SU-DHL-6 (cell line): ENCODE measurements around the gene TRPM3.

Source experiments
- H2AFZ ChIP-seq: fragments of 200-600 bp; sonication (generic); 2 replicates; pipeline ENCODE4 v1.6.1; 2014; ENCODE audit warnings: low read depth, mild to moderate bottlenecking, moderate library complexity, mixed read lengths, antibody characterized with exemption, low read length; ENCODE audit not compliant: severe bottlenecking
- H3F3A ChIP-seq: fragments of 200-600 bp; shearing (Covaris generic); 2 replicates; pipeline ENCODE4 v1.6.0; 2016; ENCODE audit warnings: antibody characterized with exemption, mild to moderate bottlenecking; ENCODE audit not compliant: insufficient read depth
- H3K27ac ChIP-seq: fragments of 200-600 bp; sonication (generic); 2 replicates; pipeline ENCODE4 v1.5.1; 2016; ENCODE audit warnings: low read depth, mild to moderate bottlenecking, low read length, moderate library complexity, mixed read lengths
- H3K27me3 ChIP-seq: fragments of 200-600 bp; sonication (generic), shearing (Covaris generic); 2 replicates; pipeline ENCODE4 v1.6.0; 2014; ENCODE audit warnings: mild to moderate bottlenecking, low read length
- H3K36me3 ChIP-seq: fragments of 200-600 bp; sonication (generic); 2 replicates; pipeline ENCODE4 v1.6.1; 2014; ENCODE audit warnings: mild to moderate bottlenecking, low read length, mixed read lengths
- H3K4me2 ChIP-seq: fragments of 300-600, 200-600 bp; shearing (Covaris generic), sonication (generic); 2 replicates; pipeline ENCODE4 v1.6.0; 2014; ENCODE audit warnings: low read length, low read depth, mild to moderate bottlenecking; ENCODE audit not compliant: poor library complexity, severe bottlenecking
- H3K4me3 ChIP-seq: fragments of 200-600 bp; sonication (generic); 2 replicates; pipeline ENCODE4 v1.5.1; 2014; ENCODE audit warnings: antibody characterized with exemption, low read length, mild to moderate bottlenecking, mixed read lengths; ENCODE audit not compliant: insufficient read depth, poor library complexity, severe bottlenecking
- H3K79me2 ChIP-seq: fragments of 200-600 bp; sonication (generic); 2 replicates; pipeline ENCODE4 v1.6.1; 2014; ENCODE audit warnings: mild to moderate bottlenecking, low read length, moderate library complexity; ENCODE audit not compliant: insufficient read depth
- H3K9ac ChIP-seq: fragments of 200-600 bp; sonication (generic); 2 replicates; pipeline ENCODE4 v1.7.0; 2014; ENCODE audit warnings: mild to moderate bottlenecking, low read length
- H3K9me2 ChIP-seq: fragments of 200-600 bp; sonication (generic); replicated peaks from 2 replicates; pipeline ENCODE4 v1.6.1; 2014; ENCODE audit warnings: low read length; ENCODE audit not compliant: insufficient read depth
- H3K9me3 ChIP-seq: fragments of 200-600 bp; sonication (generic); 2 replicates; pipeline ENCODE4 v1.6.1; 2014; ENCODE audit warnings: low read length, mixed read lengths; ENCODE audit not compliant: insufficient read depth
- H4K20me1 ChIP-seq: fragments of 200-600 bp; sonication (generic); 2 replicates; pipeline ENCODE4 v1.6.1; 2014; ENCODE audit warnings: low read depth, mild to moderate bottlenecking, antibody characterized with exemption, low read length, moderate library complexity, mixed read lengths
- EZH2phosphoT487 ChIP-seq: fragments of 200-600 bp; sonication (generic), shearing (Covaris generic); conservative IDR thresholded peaks from 2 replicates; pipeline ENCODE4 v1.6.1; 2018; ENCODE audit warnings: mild to moderate bottlenecking, antibody characterized with exemption, low read length, moderate library complexity, mixed read lengths
- TF ChIP-seq, protein P1 (sequence below): fragments of 200-600 bp; sonication (generic); IDR thresholded peaks from one replicate; pipeline ENCODE4 v1.5.1; 2017; ENCODE audit warnings: antibody characterized with exemption, mild to moderate bottlenecking, low read length, moderate library complexity; ENCODE audit not compliant: insufficient read depth, poor library complexity, severe bottlenecking

The TRPM3 gene

DNA sequence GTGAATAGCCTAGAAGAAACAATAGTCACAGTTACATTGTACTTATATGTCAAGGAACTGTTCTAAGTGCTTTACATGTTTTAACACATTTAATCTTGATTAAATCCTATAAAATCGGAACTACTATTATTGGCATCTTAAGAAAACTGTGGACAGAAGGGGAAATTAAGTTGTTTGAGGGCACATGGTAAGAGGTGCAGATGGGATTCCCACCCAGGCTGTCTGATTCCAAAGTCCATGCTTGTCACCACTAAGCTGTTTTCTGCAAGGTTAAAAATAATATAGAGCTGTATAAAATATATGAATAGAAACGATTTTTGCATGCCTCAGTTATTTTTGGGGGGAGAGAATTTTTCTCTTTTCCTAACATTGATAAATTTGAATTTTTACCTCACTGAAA is 512.4 kb downstream of the TRPM3 start:
- Histone ChIP-seq H3K9me2 (no peaks in the 10 kb centered on the region), H3F3A (no peaks in the 10 kb centered on the region), H3K79me2 (no peaks in the 10 kb centered on the region), H3K4me3 (no peak overlapping the region), H3K27me3 (0 out of 2 replicates have a peak, but pooled peaks cover 3% of the 10 kb centered on the region), H3K36me3 (no peaks in the 10 kb centered on the region), H3K4me2 (no peak overlapping the region), H3K27ac (no peak overlapping the region), H3K9me3 (no peaks in the 10 kb centered on the region), H3K9ac (no peak overlapping the region), H2AFZ (no peak overlapping the region), H4K20me1 (no peaks in the 10 kb centered on the region)
- no peak for TF ChIP-seq EZH2phosphoT487
- TF ChIP-seq, protein P1, sequence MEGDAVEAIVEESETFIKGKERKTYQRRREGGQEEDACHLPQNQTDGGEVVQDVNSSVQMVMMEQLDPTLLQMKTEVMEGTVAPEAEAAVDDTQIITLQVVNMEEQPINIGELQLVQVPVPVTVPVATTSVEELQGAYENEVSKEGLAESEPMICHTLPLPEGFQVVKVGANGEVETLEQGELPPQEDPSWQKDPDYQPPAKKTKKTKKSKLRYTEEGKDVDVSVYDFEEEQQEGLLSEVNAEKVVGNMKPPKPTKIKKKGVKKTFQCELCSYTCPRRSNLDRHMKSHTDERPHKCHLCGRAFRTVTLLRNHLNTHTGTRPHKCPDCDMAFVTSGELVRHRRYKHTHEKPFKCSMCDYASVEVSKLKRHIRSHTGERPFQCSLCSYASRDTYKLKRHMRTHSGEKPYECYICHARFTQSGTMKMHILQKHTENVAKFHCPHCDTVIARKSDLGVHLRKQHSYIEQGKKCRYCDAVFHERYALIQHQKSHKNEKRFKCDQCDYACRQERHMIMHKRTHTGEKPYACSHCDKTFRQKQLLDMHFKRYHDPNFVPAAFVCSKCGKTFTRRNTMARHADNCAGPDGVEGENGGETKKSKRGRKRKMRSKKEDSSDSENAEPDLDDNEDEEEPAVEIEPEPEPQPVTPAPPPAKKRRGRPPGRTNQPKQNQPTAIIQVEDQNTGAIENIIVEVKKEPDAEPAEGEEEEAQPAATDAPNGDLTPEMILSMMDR = no peak

DNA sequence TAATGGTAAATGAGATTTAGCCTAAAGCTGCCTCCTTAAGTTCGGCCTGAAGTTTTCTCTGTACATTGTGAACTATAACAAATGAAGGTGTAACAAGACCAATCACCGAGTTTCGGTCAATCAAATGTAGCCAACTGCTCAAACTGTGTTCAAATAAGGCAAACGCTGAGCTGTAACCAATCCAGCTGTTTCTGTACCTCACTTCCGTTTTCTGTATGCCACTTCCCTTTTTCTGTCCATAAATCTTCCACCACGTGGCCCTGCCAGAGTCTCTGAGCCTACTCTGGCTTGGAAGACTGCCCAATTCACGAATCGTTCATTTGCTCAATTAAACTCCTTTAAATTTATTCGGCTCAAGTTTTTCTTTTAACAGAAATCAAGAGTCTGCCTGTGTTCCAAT is 513.5 kb downstream of the TRPM3 start:
- no peak overlapping the region for H3K27ac ChIP-seq
- H3K4me2 ChIP-seq = no peak overlapping the region
- TF ChIP-seq, protein P1 = no peak
- no peak for TF ChIP-seq EZH2phosphoT487
- H4K20me1 ChIP-seq = no peaks in the 10 kb centered on the region
- H3K9ac ChIP-seq = no peak overlapping the region
- no peaks in the 10 kb centered on the region for H3K36me3 ChIP-seq
- no peaks in the 10 kb centered on the region for H3K9me2 ChIP-seq
- H3K9me3 ChIP-seq = no peaks in the 10 kb centered on the region
- no peak overlapping the region for H3K4me3 ChIP-seq
- no peak overlapping the region for H2AFZ ChIP-seq
- H3K27me3 ChIP-seq = no peaks in the 10 kb centered on the region
- H3F3A ChIP-seq = no peaks in the 10 kb centered on the region
- H3K79me2 ChIP-seq = no peaks in the 10 kb centered on the region

DNA sequence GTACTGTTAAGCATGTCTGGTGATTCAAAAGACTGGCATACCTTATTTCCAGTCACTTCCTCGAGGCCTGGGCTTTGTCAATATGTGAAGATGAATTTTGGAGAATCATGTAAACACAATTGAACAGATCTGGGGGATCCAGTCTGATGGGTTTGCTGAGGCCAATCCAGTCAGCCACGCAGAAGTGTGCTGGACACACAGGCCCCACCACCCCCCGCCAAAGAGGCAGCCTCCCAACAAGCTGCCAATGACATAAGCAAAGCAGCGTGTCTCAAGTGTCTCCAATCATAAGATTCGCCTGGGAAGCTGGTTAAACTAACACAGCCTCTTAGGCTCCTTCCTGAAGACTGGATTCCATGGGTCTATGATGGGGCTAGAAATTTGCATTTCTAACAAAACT is 514.1 kb downstream of the TRPM3 start:
- TF ChIP-seq EZH2phosphoT487 = no peak
- TF ChIP-seq, protein P1 = no peak
- no peak overlapping the region for H2AFZ ChIP-seq
- H3K4me3 ChIP-seq = no peak overlapping the region
- H3K9ac ChIP-seq = no peak overlapping the region
- H3K27me3 ChIP-seq = no peaks in the 10 kb centered on the region
- H3K4me2 ChIP-seq = no peak overlapping the region
- no peaks in the 10 kb centered on the region for H4K20me1 ChIP-seq
- no peaks in the 10 kb centered on the region for H3K36me3 ChIP-seq
- no peak overlapping the region for H3K27ac ChIP-seq
- no peaks in the 10 kb centered on the region for H3K79me2 ChIP-seq
- no peaks in the 10 kb centered on the region for H3K9me2 ChIP-seq
- H3F3A ChIP-seq = no peaks in the 10 kb centered on the region
- no peaks in the 10 kb centered on the region for H3K9me3 ChIP-seq
